OCI-LY7 (cell line): ENCODE measurements around the gene ERLIN1. TPM values are rescaled to one million over a fixed set of nuclear protein-coding genes. Genes with fewer than 3 reads are reported as not detected.

Source experiments
- BruUV-seq: library from RNA; stranded (reverse); fragments of 400-500 nt; replicated peaks from 2 replicates; lab custom pipeline; 2021; lab: Mats Ljungman, UMichigan
- CTCF ChIA-PET: fragments of 300-600 bp; sonication (Branson Sonifier 250); formaldehyde crosslinking; loops from one replicate; lab custom pipeline; 2022; ENCODE audit warnings: antibody characterized with exemption; ENCODE audit not compliant: unreplicated experiment; lab: Charles Lee
- POLR2A ChIA-PET: fragments of 300-600 bp; sonication (Branson Sonifier 250); formaldehyde crosslinking; loops from one replicate; lab custom pipeline; 2022; ENCODE audit warnings: antibody characterized with exemption; lab: Charles Lee
- DNase-seq: peaks from one replicate; pipeline ENCODE4 v3.0.0-alpha.2; 2015; ENCODE audit warnings: low spot score
- H2AFZ ChIP-seq: fragments of 200-600 bp; sonication (generic), shearing (Covaris generic); 2 replicates; pipeline ENCODE4 v1.6.1; 2014; ENCODE audit warnings: mild to moderate bottlenecking, antibody characterized with exemption, low read length, moderate library complexity
- H3K27ac ChIP-seq: fragments of 200-600 bp; sonication (generic); 2 replicates; pipeline ENCODE4 v1.5.1; 2014; ENCODE audit warnings: mixed run types, low read depth, mild to moderate bottlenecking, moderate library complexity, low read length, inconsistent platforms; ENCODE audit not compliant: poor library complexity, severe bottlenecking
- H3K36me3 ChIP-seq: fragments of 200-600 bp; sonication (generic); 2 replicates; pipeline ENCODE4 v1.6.1; 2014; ENCODE audit warnings: mild to moderate bottlenecking, antibody characterized with exemption, low read length, moderate library complexity, mixed read lengths; ENCODE audit not compliant: insufficient read depth
- H3K4me1 ChIP-seq: fragments of 200-600 bp; sonication (generic); 2 replicates; pipeline ENCODE4 v1.5.1; 2014; ENCODE audit warnings: mild to moderate bottlenecking, low read length; ENCODE audit not compliant: insufficient read depth, poor library complexity, severe bottlenecking
- H3K4me2 ChIP-seq: fragments of 200-600 bp; sonication (generic); 2 replicates; pipeline ENCODE4 v1.6.1; 2014; ENCODE audit warnings: mild to moderate bottlenecking, low read length
- H3K4me3 ChIP-seq: fragments of 200-600 bp; sonication (generic); 2 replicates; pipeline ENCODE4 v1.5.1; 2014; ENCODE audit warnings: mild to moderate bottlenecking, low read depth, low read length; ENCODE audit not compliant: poor library complexity, severe bottlenecking
- H3K79me2 ChIP-seq: fragments of 200-600 bp; sonication (generic); 2 replicates; pipeline ENCODE4 v1.6.1; 2016; ENCODE audit warnings: low read depth, mild to moderate bottlenecking, low read length, moderate library complexity, mixed read lengths; ENCODE audit not compliant: insufficient read depth
- H3K9me2 ChIP-seq: fragments of 200-600 bp; sonication (generic); 2 replicates; pipeline ENCODE4 v1.6.1; 2016; ENCODE audit warnings: mild to moderate bottlenecking, low read length, mixed read lengths; ENCODE audit not compliant: insufficient read depth
- H3K9me3 ChIP-seq: fragments of 200-600 bp; sonication (generic); 2 replicates; pipeline ENCODE4 v1.6.1; 2014; ENCODE audit warnings: mild to moderate bottlenecking, mixed run types, low read length, mixed read lengths
- H4K20me1 ChIP-seq: fragments of 200-600 bp; sonication (generic); 2 replicates; pipeline ENCODE4 v1.6.1; 2014; ENCODE audit warnings: mild to moderate bottlenecking, antibody characterized with exemption, low read length, moderate library complexity, mixed read lengths; ENCODE audit not compliant: insufficient read depth
- EZH2phosphoT487 ChIP-seq: fragments of 200-600 bp; sonication (generic); IDR thresholded peaks from 2 replicates; pipeline ENCODE4 v1.6.1; 2018; ENCODE audit warnings: low read depth, borderline replicate concordance, mild to moderate bottlenecking, mixed run types, antibody characterized with exemption, low read length, moderate library complexity, mixed read lengths
- intact Hi-C: fragments of 100-400 bp; cut with micrococcal nuclease; formaldehyde crosslinking; loops from one replicate; pipeline ENCODE4 v1.10.0; 2022; ENCODE audit not compliant: unreplicated experiment
- total RNA-seq, 2 experiments: library from RNA; depleted of rRNA in 1 of 2; stranded (reverse); fragments of >200 nt in 1 of 2; shearing (Covaris generic) in 1 of 2; gene quantifications; 2 replicates each; pipeline ENCODE4 v1.2.3, GENCODE V29; 2014 to 2022
- TF ChIP-seq, protein P1 (sequence below): fragments of 200-600 bp; sonication (generic); conservative IDR thresholded peaks from 2 replicates; pipeline ENCODE4 v1.5.1; 2014; ENCODE audit warnings: mild to moderate bottlenecking, antibody characterized with exemption, low read length, moderate library complexity, mixed read lengths

ERLIN1 gene
- total RNA-seq, 2 experiments from 2014 or later: 24.1 to 26.7 TPM

DNA sequence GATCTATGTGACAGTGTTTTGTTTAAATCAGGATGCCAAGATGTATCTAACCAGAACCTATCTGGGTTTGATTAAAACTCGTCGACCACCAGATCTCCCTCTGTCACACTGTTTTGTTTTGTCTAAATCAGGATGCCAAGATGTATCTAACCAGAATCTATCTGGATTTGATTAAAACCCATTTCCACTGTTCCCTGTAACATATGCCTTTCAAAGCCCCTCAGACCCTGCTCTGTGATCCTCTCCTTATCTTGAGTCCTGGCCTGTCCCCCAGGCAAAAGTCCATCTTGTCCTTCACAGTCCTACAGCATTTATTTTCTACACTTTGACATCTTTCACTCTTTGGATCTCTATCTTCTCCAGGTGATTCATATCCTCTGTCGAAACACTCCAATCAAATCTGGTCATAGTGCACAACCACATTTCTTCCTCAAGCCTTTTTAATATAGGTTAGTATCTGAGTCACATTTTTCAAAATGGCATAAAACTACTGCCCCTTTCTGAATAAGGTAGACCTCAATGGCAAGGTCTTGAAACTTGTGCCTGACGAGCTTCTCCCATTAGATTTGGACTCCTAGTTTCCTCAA lies 32.5 kb downstream of the ERLIN1 start:
- no peaks in the 10 kb centered on the region for H4K20me1 ChIP-seq
- intact Hi-C loops: no loop called here
- DNase-seq: no peak
- H3K9me2 ChIP-seq: no peaks in the 10 kb centered on the region
- no peak overlapping the region for H3K27ac ChIP-seq
- H3K4me1 ChIP-seq: no peaks in the 10 kb centered on the region
- no TSS peak for BruUV-seq
- CTCF ChIA-PET: no interaction called here
- peaks cover 6% of the 10 kb centered on the region; the same call in 1 of the 2 replicates for H3K79me2 ChIP-seq
- TF ChIP-seq, protein P1, sequence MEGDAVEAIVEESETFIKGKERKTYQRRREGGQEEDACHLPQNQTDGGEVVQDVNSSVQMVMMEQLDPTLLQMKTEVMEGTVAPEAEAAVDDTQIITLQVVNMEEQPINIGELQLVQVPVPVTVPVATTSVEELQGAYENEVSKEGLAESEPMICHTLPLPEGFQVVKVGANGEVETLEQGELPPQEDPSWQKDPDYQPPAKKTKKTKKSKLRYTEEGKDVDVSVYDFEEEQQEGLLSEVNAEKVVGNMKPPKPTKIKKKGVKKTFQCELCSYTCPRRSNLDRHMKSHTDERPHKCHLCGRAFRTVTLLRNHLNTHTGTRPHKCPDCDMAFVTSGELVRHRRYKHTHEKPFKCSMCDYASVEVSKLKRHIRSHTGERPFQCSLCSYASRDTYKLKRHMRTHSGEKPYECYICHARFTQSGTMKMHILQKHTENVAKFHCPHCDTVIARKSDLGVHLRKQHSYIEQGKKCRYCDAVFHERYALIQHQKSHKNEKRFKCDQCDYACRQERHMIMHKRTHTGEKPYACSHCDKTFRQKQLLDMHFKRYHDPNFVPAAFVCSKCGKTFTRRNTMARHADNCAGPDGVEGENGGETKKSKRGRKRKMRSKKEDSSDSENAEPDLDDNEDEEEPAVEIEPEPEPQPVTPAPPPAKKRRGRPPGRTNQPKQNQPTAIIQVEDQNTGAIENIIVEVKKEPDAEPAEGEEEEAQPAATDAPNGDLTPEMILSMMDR: no peak
- TF ChIP-seq EZH2phosphoT487: no peak
- no peaks in the 10 kb centered on the region for H3K9me3 ChIP-seq
- H2AFZ ChIP-seq: no peak overlapping the region
- H3K4me3 ChIP-seq: no peak overlapping the region
- POLR2A ChIA-PET: no interaction called here
- H3K36me3 ChIP-seq: peaks cover 86% of the 10 kb centered on the region
- H3K4me2 ChIP-seq: no peak overlapping the region

DNA sequence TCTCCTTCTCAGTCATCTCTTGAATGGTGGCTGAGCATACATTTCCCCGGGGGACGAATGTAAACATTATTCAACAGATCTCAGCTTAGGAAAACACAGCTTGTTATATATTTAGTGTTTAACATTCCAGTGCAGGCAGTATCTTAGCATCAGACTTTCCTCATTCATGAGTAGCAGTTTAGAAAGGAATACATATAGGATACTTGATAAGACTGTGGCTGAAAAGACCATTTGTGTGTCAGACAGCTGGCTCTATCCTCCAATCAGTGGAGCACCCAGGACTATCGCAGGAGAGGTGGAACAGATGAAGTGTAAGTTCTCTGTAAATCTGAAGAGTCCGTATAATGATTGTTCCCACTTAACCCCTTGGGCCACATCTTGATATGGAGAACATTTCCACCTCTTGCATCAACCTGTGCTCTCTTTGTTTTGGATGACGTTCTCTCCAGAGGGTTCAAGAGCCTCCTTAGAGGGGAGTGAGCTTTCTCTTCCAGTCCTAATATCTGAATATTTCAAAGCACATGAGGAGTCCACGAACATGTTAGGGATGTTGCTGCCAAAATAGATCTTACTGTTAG lies 34.0 kb downstream of the ERLIN1 start:
- ChIA-PET CTCF (no interaction called here), POLR2A (no interaction called here)
- no peaks in the 10 kb centered on the region for H3K9me3 ChIP-seq
- H3K36me3 ChIP-seq: peaks cover 70% of the 10 kb centered on the region
- H3K79me2 ChIP-seq: no peaks in the 10 kb centered on the region
- no peak overlapping the region for H3K4me3 ChIP-seq
- intact Hi-C loops: no loop called here
- no peaks in the 10 kb centered on the region for H3K4me1 ChIP-seq
- H3K4me2 ChIP-seq: no peak overlapping the region
- no peaks in the 10 kb centered on the region for H3K9me2 ChIP-seq
- BruUV-seq: TSS peak; percentile 22
- H4K20me1 ChIP-seq: no peaks in the 10 kb centered on the region
- TF ChIP-seq, protein P1: no peak
- TF ChIP-seq EZH2phosphoT487: no peak
- DNase-seq: no peak
- H3K27ac ChIP-seq: no peak overlapping the region
- no peak overlapping the region for H2AFZ ChIP-seq
